Kidney capillary endothelial cell (primary cell): Measurements from ENCODE around the gene AHNAK2.

Source experiments
- DNase-seq: peaks from one replicate; pipeline ENCODE4 v3.0.0-alpha.2; 2018; ENCODE audit warnings: low spot score

Gene AHNAK2

DNA sequence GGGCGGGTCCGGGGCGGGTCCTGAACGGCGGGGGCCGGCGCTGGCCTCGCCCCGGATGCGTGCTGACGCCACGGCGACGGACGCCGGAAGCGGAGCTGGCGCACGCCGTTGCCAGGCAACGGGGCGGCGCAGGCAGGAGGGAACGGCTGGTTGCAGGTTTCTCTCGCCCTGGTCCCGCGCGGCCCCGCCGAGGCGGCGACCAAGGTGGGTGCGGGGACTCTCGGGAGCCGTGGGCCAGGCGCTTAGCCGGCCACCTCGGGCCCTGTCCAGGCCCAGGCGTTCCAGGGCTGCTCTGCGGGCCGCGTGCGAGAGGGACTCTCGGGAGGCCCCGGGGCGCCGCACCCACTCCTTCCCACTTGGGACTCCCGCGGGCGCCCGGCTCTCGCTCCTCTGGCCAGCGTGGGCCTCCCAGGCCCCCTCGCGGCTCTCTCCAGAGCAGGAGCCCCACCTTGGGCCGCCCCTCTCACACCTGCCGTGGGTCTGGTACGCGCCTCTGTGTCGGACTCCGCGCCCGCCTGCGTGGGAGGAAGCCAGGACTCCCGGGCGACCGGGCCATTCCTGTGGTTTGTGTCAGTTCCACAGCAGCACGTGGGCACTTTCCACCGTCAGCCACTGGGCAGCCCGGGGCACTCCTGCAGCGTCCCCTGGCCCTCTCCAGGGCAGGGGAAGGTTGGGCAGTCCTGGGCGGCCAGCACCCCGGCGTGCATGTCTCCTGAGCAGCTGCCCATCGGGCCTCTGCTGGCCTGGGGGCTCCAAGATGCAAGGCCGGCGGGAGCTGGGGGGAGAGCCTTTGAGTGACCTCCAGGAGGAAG, 7.7 kb upstream of the AHNAK2 start, which contains the start of gene CLBA1:
Gene CLBA1, plus strand, starts transcription at position 114 of the 812 bp plus-strand sequence. Its CDS starts 644 bp downstream, at position 758.
- DNase-seq, result peak; percentile 88

GRCh38 chr14:104984056-104984894, 6.1 kb upstream of the AHNAK2 start:
- no peak for DNase-seq

- DNase-seq, result no peak
Observed at GRCh38 chr14:104983231-104983721, 5.1 kb upstream of the AHNAK2 start.

DNA sequence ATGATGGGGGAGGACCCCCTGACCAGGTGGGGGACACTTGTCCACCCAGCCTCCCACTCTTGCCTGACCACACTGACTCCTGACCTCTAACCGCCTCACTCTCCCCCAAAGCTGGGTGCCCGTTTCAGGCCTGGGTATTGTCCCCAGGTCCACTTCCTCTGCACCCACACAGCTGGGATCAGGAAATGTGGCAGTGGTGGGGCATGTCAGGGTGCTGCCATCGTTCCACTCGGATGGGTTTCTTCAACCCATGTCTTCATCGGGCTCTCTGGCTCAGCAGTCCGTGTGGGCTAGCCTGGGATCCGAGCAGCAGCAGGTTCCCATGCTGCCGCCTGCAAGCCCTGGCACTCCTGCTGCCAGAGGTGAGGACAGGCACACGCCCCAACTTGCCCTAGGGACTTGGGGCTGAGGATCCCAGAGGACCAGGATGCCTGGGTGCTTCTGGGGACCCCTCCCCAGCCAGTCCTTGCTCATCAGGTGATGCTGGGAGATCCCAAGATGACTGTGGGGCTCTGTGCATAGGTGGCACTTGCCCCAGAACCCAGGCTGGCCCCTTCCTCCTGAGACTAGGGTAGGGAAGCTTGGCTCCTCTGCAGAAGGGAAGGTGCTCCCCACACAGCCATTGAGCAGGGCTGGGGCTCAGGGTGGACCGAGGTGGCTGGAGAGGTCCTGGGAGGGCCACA, 4.5 kb upstream of the AHNAK2 start:
- DNase-seq, result no peak

- DNase-seq, result no peak
Observed at GRCh38 chr14:104981699-104982541, 3.7 kb upstream of the AHNAK2 start.

- DNase-seq, result no peak
Observed at GRCh38 chr14:104980611-104981531, 2.7 kb upstream of the AHNAK2 start.

- no peak for DNase-seq
Observed at GRCh38 chr14:104979758-104980610, 1.8 kb upstream of the AHNAK2 start.

GRCh38 chr14:104978746-104979691, 845 bp upstream of the AHNAK2 start:
- no peak for DNase-seq

DNA sequence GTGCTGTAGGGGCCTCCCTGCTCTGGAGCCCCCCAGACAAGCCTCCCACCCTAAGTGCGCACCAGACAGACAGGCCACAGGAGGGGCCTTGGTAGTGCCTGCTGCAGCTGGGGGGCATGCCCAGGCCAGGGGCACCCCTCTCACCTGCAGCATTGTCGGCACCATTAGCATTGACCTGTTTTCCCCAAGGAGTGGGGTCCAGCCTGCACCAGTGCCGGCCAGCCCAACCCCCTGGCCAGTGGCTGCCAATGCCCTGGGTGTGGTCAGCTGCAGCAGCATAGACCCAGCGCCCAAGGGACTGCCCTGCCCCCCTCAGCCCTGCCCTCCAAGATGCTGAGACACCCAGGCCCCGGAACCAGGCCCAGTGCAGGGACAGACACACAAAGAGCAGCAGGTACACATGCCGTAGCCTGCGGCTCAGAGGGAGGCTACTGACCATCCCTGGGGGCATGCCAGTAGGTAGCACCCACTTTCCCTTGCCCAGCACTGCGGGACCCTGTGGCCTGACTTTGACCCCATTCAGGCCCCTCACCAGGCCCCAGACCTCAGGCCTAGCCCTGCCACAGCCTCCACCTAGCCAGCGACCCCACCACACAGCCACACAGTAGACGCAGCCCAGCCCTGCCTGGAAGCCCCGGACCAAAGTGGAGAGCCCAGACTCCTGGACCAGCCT, 1.0 kb downstream of the AHNAK2 start:
- no peak for DNase-seq

DNA sequence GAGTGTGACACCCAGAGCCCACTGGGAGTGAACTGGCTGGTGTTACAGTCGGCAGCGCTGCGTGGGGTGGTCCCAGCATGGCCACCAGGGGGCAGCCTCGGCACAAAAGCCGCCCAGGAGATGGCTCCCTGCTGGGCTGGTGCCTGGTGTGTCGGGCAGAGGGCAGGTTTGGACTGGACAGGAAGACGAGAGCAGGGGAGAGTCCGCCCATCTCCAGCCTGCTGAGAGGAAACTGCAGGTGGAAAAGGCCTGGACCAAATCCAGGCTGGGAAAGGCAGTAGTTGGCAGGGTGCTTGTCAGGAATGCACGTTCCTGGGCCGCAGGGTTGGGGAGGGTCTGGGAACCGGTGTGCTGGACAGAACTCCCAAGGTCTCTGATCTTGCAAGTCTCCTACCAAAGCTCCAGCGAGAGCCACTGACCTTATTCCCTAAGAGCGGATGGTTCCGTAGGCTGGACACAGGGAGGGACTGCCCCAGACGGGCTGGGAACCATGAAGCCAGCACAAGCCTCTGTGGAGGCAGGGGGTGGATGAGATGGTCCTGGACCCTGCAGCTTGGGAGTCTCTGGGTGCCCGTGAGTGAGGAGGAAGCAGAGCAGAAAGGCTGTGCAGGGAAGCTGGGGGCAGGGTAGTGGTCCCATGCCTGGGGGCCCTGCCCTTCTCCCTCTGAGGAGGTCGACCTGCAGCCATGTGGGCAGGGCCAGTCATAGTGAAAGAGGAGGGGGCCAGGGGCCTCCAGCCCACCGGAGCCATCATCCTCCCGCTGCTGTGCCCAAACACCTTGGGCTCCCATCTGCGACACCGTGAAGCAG, 1.8 kb downstream of the AHNAK2 start:
- DNase-seq, result peak; percentile 83

- DNase-seq, result no peak
Observed at GRCh38 chr14:104975481-104976197, 2.5 kb downstream of the AHNAK2 start.

GRCh38 chr14:104974665-104975390, 3.3 kb downstream of the AHNAK2 start:
- DNase-seq, result no peak

DNA sequence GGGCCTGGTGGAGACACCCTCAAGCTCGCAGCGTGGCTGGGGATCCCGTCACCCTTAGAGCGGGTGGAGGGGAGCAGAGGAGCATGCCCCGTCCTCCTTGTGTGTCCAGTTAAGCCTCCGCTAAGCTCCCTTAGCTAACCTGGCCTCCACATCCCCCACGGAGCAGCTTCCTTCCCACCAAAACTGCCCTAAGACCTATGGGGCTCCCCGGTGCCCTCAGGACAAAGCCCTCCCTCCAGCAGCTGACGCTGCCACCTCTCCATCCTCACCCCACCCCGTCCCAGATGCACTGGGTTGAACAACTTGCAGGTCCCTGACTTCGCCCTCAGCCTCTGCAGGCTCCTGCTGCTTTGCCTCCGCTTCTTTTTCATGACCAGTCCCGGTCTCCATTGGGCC, 4.0 kb downstream of the AHNAK2 start:
- DNase-seq, result no peak

DNA sequence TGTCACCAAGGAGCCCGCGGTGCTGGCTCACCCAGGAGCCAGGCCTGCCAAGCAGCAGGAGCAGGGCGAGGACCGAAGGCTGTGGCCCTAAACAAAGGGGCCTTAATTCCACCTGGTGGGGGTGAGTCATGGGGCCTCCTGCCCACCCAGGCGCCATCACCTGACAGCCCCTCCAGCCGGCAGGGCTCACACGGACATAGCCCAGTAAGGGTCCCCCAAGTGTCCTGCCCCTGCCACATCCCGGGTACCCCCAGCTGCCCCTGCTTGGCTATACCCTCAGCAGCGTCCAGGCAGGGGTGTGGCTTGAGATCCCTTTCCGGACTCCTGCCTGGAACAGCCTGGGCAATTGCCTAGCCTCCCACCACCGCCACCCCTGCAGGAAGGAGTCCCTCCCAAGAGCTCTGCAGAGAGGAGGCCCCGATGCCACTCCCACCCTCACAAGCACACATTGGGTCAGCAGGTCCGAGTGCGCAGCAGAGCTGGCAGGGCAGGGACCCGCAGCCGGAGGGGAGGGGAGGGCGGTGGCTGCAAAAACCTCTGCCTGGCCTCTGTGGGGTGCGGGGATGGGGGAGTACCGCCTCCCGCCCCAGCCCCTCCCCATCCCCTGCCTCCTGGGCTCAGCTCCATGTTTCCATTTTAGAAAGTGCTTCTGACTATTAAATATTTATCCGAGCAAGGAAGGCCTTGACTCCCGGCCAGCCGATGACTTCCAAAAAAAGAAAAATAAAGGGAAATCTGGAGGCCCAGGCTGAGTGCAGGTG, 4.6 kb downstream of the AHNAK2 start:
- peak; percentile 36 for DNase-seq

- peak; percentile 89 for DNase-seq
Observed at GRCh38 chr14:104973135-104973384, 5.1 kb downstream of the AHNAK2 start.
